OCI-LY1 (cell line): ENCODE measurements around the gene ALAD.

Experiments
- CTCF ChIP-seq: fragments of 200-600 bp; sonication (generic), shearing (Covaris generic); IDR thresholded peaks from 2 replicates; pipeline ENCODE4 v1.5.1; 2017; ENCODE audit warnings: mild to moderate bottlenecking, antibody characterized with exemption, low read length, moderate library complexity, mixed read lengths
- EZH2 ChIP-seq: fragments of 200-600 bp; sonication (generic), shearing (Covaris generic); IDR thresholded peaks from 2 replicates; pipeline ENCODE4 v1.8.0; 2017; ENCODE audit warnings: borderline replicate concordance, mixed run types, mild to moderate bottlenecking, antibody characterized with exemption, low read length, moderate library complexity, mixed read lengths

- TF ChIP-seq CTCF (no peak), EZH2 (no peak)
Measured at GRCh38 chr9:113387560-113388230, 13.4 kb downstream of the ALAD start.
